Measurements from ENCODE around the gene SF3A2. TPM values are rescaled to one million over a fixed set of nuclear protein-coding genes. Genes with fewer than 3 reads are reported as not detected.

SF3A2 gene
- total RNA-seq (100 to 1,000 TPM in 1 of 2 donors, 10 to 100 TPM in 1; 67.5 to 113 TPM), polyA plus RNA-seq (10 to 100 TPM; 37.2 to 58.5 TPM)
- long read RNA-seq, donor 1, transcript SF3A2-201 (9 exons, 1,963 nt) = major isoform, 36 of 50 reads
- long read RNA-seq, donor 1, partial matches to known transcripts = 11 of 50 reads
- long read RNA-seq, donor 1, other reads (novel, unspliced or antisense) = 0 of 50 reads
- long read RNA-seq, donor 2, transcript SF3A2-201 (9 exons, 1,963 nt) = major isoform, 17 of 26 reads
- long read RNA-seq, donor 2, partial matches to known transcripts = 6 of 26 reads
- long read RNA-seq, donor 2, other reads (novel, unspliced or antisense) = 0 of 26 reads
- long read RNA-seq, donor 3, transcript SF3A2-201 (9 exons, 1,963 nt) = major isoform, 23 of 26 reads
- long read RNA-seq, donor 3, partial matches to known transcripts = 0 of 26 reads
- long read RNA-seq, donor 3, other reads (novel, unspliced or antisense) = 0 of 26 reads
- long read RNA-seq, donor 4, transcript SF3A2-201 (9 exons, 1,963 nt) = major isoform, 12 of 16 reads
- long read RNA-seq, donor 4, partial matches to known transcripts = 0 of 16 reads
- long read RNA-seq, donor 4, other reads (novel, unspliced or antisense) = 0 of 16 reads
- long read RNA-seq, donor 5, transcript SF3A2-207 (5 exons, 724 nt) = minor isoform, 5 of 73 reads
- long read RNA-seq, donor 5, transcript SF3A2-201 (9 exons, 1,963 nt) = major isoform, 38 of 73 reads
- long read RNA-seq, donor 5, partial matches to known transcripts = 29 of 73 reads
- long read RNA-seq, donor 5, other reads (novel, unspliced or antisense) = 0 of 73 reads

DNA sequence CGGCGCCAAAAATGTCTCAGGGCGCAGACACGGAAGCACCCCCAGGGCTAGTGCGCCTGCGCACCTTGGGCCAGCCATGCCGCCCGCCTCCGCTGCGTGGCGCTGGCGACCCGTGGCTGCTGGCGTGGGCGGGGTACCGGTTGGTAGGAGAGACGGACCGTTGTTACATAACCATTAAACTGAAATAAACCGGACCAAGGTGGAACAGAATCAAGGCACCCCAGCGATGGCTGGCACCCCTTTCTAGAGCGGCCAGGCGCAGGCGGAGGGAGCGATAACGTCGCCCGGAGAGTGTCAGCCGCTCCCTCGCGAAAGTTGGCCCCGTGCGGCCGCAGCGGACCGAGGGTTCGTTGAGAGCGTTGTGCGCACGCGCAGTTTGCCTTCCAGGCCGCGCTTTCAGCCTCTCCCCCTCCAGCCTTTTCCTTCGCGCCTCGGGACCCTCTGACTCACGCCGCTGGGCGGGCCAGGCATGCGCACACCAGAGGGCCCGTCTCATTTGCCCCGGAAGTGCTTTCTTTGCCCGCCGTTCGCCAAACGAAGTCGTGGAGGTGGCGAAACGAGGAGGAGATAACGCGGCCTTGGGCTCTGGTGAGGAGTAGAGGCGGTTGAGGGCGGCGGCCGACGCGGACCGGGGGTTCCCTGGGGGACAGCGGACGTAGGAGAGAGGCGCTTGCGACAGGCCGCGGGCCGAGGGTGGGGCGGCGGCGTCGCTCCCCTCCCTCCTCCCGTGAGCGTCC lies at the start of gene SF3A2, which contains the start of gene PLEKHJ1:
Gene SF3A2, plus strand, starts transcription at position 511 of the 737 bp plus-strand sequence. CDS start 6,595 bp downstream, outside the sequence.
Gene PLEKHJ1, minus strand, starts transcription at position 16 of the 737 bp plus-strand sequence. CDS start 81 bp downstream, outside the sequence.
- Histone ChIP-seq H3K36me3 (ENCODE audit: control insufficient read depth in 4 of 4, insufficient read depth in 4 of 4, low read length in 4 of 4) (peaks cover 0 to 25% (median 2%) of the 10 kb centered on the region in 4 donors), H3K27me3 (ENCODE audit: control insufficient read depth in 3 of 3, insufficient read depth in 3 of 3, low read length in 2 of 3) (no peaks in the 10 kb centered on the region), H3K9ac (ENCODE audit: insufficient read depth in 1 of 2, low read length in 2 of 2) (peak within 1 kb of the TSS; percentile 44 to 89), H3K4me3 (peak within 1 kb of the TSS; percentile 81), H3K4me1 (ENCODE audit: control insufficient read depth in 5 of 5, insufficient read depth in 5 of 5, low read length in 5 of 5) (peaks cover 19 to 46% (median 22%) of the 10 kb centered on the region in 5 donors), H3K27ac (ENCODE audit: low read depth in 1 of 2, low read length in 1 of 2) (peak within 1 kb of the TSS; percentile 96 to 99), H3K9me3 (ENCODE audit: control insufficient read depth in 4 of 4, insufficient read depth in 3 of 4, low read length in 3 of 4) (no peaks in the 10 kb centered on the region)
- peak; percentile 85 for ATAC-seq (ENCODE audit: insufficient read depth, low FRiP score)
- peak; percentile 97 for TF ChIP-seq CTCF (IDR thresholded peaks at IDR 0.05; ENCODE audit: control extremely low read depth, extremely low read depth)
- DNase-seq = peak; percentile 99
- 0 to 1% methylated on average over 60 to 80 of the region's 80 CpGs for WGBS, 2 donors

GRCh38 chr19:2187159-2187558 lies 49.5 kb upstream of the SF3A2 start:
- no peak for ATAC-seq (ENCODE audit: insufficient read depth, low FRiP score)
- no peak for DNase-seq
- Histone ChIP-seq H3K4me3 (no peak overlapping the region), H3K27ac (ENCODE audit: low read depth in 1 of 2, low read length in 1 of 2) (peak overlapping the region in 1 of 2 donors; percentile 80), H3K4me1 (ENCODE audit: control insufficient read depth in 5 of 5, insufficient read depth in 5 of 5, low read length in 5 of 5) (peaks cover 5 to 33% (median 15%) of the 10 kb centered on the region in 5 donors), H3K36me3 (ENCODE audit: control insufficient read depth in 4 of 4, insufficient read depth in 4 of 4, low read length in 4 of 4) (peaks cover 0 to 47% (median 13%) of the 10 kb centered on the region in 4 donors), H3K9me3 (ENCODE audit: control insufficient read depth in 4 of 4, insufficient read depth in 3 of 4, low read length in 3 of 4) (no peaks in the 10 kb centered on the region), H3K9ac (ENCODE audit: insufficient read depth in 1 of 2, low read length in 2 of 2) (peak overlapping the region in 1 of 2 donors; percentile 36), H3K27me3 (ENCODE audit: control insufficient read depth in 3 of 3, insufficient read depth in 3 of 3, low read length in 2 of 3) (no peaks in the 10 kb centered on the region)
- WGBS, 2 donors = 66 to 83% methylated on average over 13 of the region's 13 CpGs
- TF ChIP-seq CTCF (IDR thresholded peaks at IDR 0.05; ENCODE audit: control extremely low read depth, extremely low read depth) = no peak

- no peak for DNase-seq
- ATAC-seq (ENCODE audit: insufficient read depth, low FRiP score) = no peak
- Histone ChIP-seq H3K27me3 (ENCODE audit: control insufficient read depth in 3 of 3, insufficient read depth in 3 of 3, low read length in 2 of 3) (no peaks in the 10 kb centered on the region), H3K4me1 (ENCODE audit: control insufficient read depth in 5 of 5, insufficient read depth in 5 of 5, low read length in 5 of 5) (peaks cover 5 to 29% (median 15%) of the 10 kb centered on the region in 5 donors), H3K9ac (ENCODE audit: insufficient read depth in 1 of 2, low read length in 2 of 2) (no peak overlapping the region), H3K9me3 (ENCODE audit: control insufficient read depth in 4 of 4, insufficient read depth in 3 of 4, low read length in 3 of 4) (no peaks in the 10 kb centered on the region), H3K27ac (ENCODE audit: low read depth in 1 of 2, low read length in 1 of 2) (peak overlapping the region in 1 of 2 donors; percentile 20), H3K4me3 (no peak overlapping the region), H3K36me3 (ENCODE audit: control insufficient read depth in 4 of 4, insufficient read depth in 4 of 4, low read length in 4 of 4) (peaks cover 0 to 53% (median 16%) of the 10 kb centered on the region in 4 donors)
- 92 to 94% methylated on average over 19 of the region's 19 CpGs for WGBS, 2 donors
- TF ChIP-seq CTCF (IDR thresholded peaks at IDR 0.05; ENCODE audit: control extremely low read depth, extremely low read depth) = no peak
Measured at GRCh38 chr19:2188708-2189385, 47.8 kb upstream of the SF3A2 start.

Measured in lung (tissue), 16 donors.